GM18498 (cell line): ENCODE measurements around the gene PAK1.
"Not testable (repeated sequence)": the region's sequence is repeated elsewhere in the genome, so short reads cannot be mapped to it uniquely, and the experiment has no call there.

Source experiments
- ATAC-seq: cut with Tn5 transposase; IDR thresholded peaks from one replicate; pipeline ENCODE4 v1.9.1; 2021; ENCODE audit warnings: mild to moderate bottlenecking, moderate library complexity; ENCODE audit not compliant: unreplicated experiment

Gene PAK1

GRCh38 chr11:77473801-77474683 is at the start of gene PAK1:
TSS of gene PAK1 (minus strand) at chr11:77474094. CDS start at chr11:77392520, 81,574 bp downstream.
- peak; percentile 66 for ATAC-seq

GRCh38 chr11:77522215-77522614 is 48.3 kb upstream of the PAK1 start:
- ATAC-seq, result no peak

- ATAC-seq, result no peak
Measured at GRCh38 chr11:77519847-77520246, 46.0 kb upstream of the PAK1 start.

GRCh38 chr11:77518471-77518870 is 44.6 kb upstream of the PAK1 start:
- no peak for ATAC-seq

GRCh38 chr11:77517753-77518152 is 43.9 kb upstream of the PAK1 start:
- no peak for ATAC-seq

GRCh38 chr11:77517226-77517625 is 43.3 kb upstream of the PAK1 start:
- no peak for ATAC-seq

GRCh38 chr11:77515483-77515882 is 41.6 kb upstream of the PAK1 start:
- ATAC-seq, result no peak

GRCh38 chr11:77515063-77515462 is 41.2 kb upstream of the PAK1 start:
- ATAC-seq, result no peak

- ATAC-seq, result no peak
Measured at GRCh38 chr11:77512092-77512491, 38.2 kb upstream of the PAK1 start.

- no peak for ATAC-seq
Measured at GRCh38 chr11:77510851-77511250, 37.0 kb upstream of the PAK1 start.

GRCh38 chr11:77510095-77510494 is 36.2 kb upstream of the PAK1 start:
- no peak for ATAC-seq

GRCh38 chr11:77508019-77508418 is 34.1 kb upstream of the PAK1 start:
- no peak for ATAC-seq

- no peak for ATAC-seq
Measured at GRCh38 chr11:77506857-77507256, 33.0 kb upstream of the PAK1 start.

GRCh38 chr11:77505956-77506355 is 32.1 kb upstream of the PAK1 start:
- no peak for ATAC-seq

- ATAC-seq, result no peak
Measured at GRCh38 chr11:77503006-77503405, 29.1 kb upstream of the PAK1 start.

- ATAC-seq, result no peak
Measured at GRCh38 chr11:77502346-77502905, 28.5 kb upstream of the PAK1 start.

GRCh38 chr11:77501758-77502157 is 27.9 kb upstream of the PAK1 start:
- ATAC-seq, result no peak

GRCh38 chr11:77497368-77497767 is 23.5 kb upstream of the PAK1 start:
- ATAC-seq, result no peak

GRCh38 chr11:77495526-77495925 is 21.6 kb upstream of the PAK1 start:
- ATAC-seq, result no peak

- ATAC-seq, result not testable (repeated sequence)
Measured at GRCh38 chr11:77490035-77490434, 16.1 kb upstream of the PAK1 start.

- no peak for ATAC-seq
Measured at GRCh38 chr11:77487790-77488189, 13.9 kb upstream of the PAK1 start.

GRCh38 chr11:77479746-77480352 is 6.0 kb upstream of the PAK1 start:
- ATAC-seq, result no peak
